Stimulated activated CD4-positive, alpha-beta T cell treated with anti-CD3 and anti-CD28 coated beads, Interleukin-12 subunit alpha, Interleukin-12 subunit beta, amount 100 ng/mL, for 24 hours (primary cell): ENCODE data around the gene SAP30BP.

Experiments
- DNase-seq, 2 experiments: peaks; one replicate each; pipeline ENCODE4 v3.0.0-alpha.2; 2020; ENCODE audit warnings: low read depth in 2 of 2

Gene SAP30BP

GRCh38 chr17:75666959-75667790, at the start of gene SAP30BP, which contains the start of gene RECQL5:
TSS of gene SAP30BP (plus strand) at chr17:75667338. CDS start at chr17:75667373, 35 bp downstream.
TSS of gene RECQL5 (minus strand) at chr17:75667154. CDS start at chr17:75666557, 597 bp downstream.
- DNase-seq: peak; percentile 92 to 97

DNA sequence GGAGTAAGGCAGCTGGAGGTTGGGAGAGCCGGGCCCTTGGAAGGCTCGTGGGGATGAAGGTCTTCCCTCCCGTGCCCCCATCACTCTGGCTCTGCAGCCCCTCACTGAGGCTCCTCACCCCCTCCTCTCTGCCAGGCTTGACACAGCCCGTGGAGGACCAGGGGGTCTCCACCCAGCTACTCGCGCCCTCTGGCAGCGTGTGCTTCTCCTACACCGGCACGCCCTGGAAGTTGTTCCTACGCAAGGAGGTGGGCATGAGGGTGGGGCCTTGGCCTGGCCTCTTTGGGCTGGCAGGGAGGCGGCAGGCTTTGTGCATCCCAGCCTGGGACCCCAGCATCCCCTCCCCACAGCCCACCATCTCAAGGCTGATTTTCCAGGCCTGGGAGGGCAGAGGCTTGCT, 49.5 kb upstream of the SAP30BP start:
- no peak for DNase-seq

DNA sequence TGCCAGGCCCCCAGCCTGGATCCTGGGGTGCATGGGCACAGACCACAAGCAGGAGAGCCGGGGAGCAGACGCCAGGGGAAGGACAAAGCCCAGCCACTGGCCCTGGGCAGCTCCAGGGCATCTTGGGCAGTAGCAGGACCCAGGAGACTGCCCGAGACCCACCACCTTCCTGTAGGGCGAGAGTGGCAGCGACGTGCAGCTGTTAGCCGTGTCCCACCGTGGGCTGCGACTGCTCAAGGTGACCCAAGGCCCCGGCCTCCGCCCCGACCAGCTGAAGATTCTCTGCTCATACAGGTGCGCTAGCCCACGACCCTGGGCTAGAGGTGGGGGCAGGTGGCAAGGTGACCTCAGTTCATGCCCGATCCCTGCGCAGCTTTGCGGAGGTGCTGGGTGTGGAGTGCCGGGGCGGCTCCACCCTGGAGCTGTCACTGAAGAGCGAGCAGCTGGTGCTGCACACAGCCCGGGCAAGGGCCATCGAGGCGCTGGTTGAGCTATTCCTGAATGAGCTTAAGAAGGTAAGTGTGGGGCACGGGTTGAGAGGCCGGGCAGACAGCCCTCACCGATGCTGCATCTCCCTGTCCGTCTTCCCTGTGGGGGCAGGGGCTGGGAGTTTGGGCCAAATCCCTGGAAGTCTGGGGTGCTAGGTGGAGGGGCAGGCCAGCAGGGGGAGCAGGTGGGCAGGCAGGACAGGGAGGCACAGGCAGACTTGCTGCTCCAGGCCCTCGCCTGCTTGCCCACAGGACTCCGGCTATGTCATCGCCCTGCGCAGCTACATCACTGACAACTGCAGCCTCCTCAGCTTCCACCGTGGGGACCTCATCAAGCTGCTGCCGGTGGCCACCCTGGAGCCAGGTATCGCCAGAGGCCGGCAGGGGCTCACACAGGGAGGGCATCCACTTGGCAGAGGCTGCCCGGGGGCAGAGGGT, 47.4 kb upstream of the SAP30BP start:
- peak in 1 of 2 experiments; percentile 13 for DNase-seq

DNA sequence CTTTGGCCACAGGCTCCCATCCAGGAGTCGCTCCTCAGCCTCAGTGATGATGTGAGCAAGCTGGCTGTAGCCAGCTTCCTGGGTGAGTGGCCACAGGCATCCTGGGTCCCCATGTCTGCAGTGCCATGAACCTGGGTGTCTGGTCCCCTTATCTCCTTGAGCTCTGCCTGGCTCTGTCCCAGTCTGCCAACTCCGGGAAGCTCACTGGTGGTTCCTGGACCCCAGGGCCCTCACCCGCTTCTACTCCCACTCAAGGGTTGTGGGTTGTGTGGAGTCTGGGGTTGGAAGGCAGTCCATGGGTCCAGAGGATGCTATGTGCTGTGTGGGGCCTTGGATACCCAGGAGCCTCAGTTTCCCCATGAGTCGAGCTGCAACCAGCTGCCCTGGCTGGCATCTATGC, 45.6 kb upstream of the SAP30BP start:
- DNase-seq: no peak

- no peak for DNase-seq
These were observed 45.1 kb upstream of the SAP30BP start for GRCh38 chr17:75622076-75622475.

DNA sequence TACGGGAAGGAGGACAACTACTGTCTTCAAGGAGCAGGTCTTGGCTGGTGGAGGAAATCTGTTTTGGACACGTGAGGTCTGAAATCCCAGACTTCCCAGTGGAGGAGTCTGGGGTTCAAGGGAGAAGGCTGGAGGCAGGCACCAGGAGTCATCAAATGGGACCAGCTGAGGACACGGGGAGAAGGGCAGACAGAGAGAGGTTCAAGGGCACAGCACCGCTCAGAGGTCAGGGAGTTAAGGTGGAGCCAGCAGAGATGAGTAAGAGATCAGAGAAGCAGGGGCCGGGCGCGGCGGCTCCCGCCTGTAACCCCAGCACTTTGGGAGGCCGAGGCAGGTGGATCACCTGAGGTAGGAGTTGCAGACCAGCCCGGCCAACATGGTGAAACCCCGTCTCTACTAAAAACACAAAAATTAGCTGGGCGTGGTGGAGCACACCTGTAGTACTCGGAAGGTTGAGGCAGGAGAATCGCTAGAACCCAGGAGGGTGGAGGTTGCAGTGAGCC, 44.3 kb upstream of the SAP30BP start:
- DNase-seq: no peak

DNA sequence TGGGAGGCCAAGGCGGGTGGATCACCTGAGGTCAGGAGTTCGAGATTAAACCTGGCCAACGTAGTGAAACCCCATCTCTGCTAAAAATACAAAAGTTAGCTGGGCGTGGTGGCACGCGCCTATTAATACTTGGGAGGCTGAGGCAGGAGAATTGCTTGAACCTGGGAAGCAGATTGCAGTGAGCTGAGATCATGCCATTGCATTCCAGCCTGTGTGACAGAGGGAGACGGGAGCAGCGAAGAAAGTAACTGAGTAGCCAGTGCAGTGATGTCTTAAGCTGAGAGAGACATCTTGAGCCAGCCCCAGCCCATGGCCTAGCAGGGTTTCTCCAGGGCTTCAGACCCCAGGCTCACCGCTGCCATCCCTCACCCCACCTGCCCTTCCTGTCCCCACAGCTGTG, 43.8 kb upstream of the SAP30BP start:
- no peak for DNase-seq

GRCh38 chr17:75624021-75624420, 43.1 kb upstream of the SAP30BP start:
- DNase-seq: no peak

DNA sequence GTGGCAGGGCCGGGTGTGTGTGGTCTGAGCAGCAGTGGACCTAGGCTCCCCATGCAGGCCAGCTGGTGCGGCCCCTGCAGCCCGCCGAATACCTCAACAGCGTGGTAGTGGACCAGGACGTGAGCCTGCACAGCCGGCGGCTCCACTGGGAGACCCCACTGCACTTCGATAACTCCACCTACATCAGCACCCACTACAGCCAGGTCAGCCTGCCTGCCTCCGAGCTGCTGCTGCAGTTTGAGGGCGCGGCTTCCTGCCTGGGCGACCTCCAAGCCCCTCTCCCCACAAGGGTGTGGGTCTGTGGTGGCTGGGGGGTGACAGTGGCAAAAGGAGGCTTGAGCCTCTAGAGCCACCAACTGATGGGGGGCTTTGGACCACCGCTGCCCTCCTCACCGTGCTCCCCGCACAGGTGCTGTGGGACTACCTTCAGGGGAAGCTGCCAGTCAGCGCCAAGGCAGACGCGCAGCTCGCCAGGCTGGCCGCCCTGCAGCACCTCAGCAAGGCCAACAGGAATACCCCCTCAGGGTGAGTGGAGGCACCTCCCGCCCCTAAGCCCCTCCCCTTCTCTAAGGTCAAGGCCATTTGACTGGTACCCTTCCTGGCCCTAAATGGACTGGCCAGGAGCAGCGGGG, 42.3 kb upstream of the SAP30BP start:
- DNase-seq: no peak

DNA sequence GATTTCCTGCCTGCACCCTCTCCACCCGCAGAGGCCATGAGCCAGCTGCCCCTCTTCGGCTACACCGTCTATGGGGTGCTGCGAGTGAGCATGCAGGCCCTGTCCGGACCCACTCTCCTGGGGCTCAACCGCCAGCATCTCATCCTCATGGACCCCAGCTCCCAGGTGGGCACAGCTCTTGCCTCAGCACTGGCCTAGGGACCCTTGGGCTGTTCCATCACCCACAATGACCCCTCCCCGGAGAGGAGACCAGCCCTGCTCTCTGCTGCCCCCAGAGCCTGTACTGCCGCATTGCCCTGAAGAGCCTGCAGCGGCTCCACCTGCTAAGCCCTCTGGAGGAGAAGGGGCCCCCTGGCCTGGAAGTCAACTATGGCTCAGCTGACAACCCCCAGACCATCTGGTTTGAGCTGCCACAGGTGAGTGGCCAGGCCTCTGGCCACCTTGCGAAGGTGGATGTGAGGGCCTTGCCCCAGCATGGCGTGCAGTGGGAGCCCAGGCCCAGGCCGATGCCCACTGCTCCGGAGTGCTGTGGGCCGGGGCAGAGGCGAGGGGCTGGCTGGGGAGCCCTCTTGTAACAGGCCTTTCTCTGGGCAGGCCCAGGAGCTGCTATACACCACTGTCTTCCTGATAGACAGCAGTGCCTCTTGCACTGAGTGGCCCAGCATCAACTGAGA, 41.2 kb upstream of the SAP30BP start:
- no peak for DNase-seq

- no peak for DNase-seq
These were observed 40.6 kb upstream of the SAP30BP start for GRCh38 chr17:75626496-75627038.

GRCh38 chr17:75627094-75627493, 40.0 kb upstream of the SAP30BP start:
- no peak for DNase-seq

- no peak for DNase-seq
These were observed 38.7 kb upstream of the SAP30BP start for GRCh38 chr17:75628425-75628824.

DNA sequence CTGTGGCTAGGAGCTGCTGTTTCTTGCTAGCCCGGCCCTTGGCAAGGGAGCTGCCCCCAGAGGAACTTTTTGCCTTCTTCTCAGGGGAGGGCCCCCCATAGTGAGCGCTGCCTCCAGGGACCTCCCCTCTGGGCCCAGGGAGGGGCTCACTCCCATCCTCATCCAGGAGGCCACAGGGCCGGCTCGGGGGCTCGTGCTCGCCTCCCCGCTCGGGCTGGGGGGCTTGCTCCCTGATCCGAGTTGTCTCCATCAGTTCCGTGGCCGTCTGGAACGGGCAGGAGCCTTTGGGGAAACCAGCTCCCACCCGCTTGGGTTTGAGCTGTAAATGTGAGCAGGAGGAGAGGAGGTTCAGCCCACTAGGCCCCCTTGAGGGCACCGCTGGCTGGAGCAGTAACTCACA, 38.0 kb upstream of the SAP30BP start:
- DNase-seq: no peak

- DNase-seq: no peak
These were observed 36.8 kb upstream of the SAP30BP start for GRCh38 chr17:75630071-75630917.

GRCh38 chr17:75631353-75631752, 35.8 kb upstream of the SAP30BP start:
- no peak for DNase-seq

GRCh38 chr17:75632428-75632827, 34.7 kb upstream of the SAP30BP start:
- no peak for DNase-seq

DNA sequence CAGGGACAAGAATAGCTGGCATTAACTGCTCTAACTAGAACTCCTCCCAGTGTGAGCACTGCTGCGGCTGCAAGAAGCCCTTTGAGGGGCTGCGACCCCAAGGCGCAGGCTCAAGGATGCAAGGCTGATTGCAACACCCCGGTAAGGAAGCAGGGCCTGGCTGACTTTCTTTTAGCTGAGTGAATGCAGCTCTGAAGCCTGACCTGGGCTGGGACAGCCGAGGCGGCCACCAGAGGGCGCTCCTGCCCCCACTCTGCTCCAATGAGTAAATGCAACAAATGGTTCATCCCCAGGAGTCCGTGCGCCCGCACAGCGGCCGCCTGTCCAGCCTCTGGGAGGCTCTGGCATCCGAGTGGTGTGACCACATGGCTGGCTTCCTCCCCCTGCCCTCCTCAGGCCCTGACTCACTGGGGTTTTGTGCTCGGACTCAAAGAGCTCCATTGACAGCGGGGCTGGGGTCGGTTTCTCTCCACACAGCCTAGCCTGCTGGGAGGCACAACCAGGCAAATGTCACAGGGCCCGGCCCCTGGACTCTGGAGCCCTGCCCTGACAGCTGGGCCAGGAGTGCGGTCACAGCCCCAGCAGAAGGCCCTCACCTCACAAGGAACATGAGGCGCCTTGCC, 34.2 kb upstream of the SAP30BP start, which contains the start of gene SMIM5:
Gene SMIM5, plus strand, starts transcription at position 572 of the 623 bp plus-strand sequence. CDS start 6,768 bp downstream, outside the sequence.
- DNase-seq: peak; percentile 64 to 84
